Panc1 (cell line): Measurements from ENCODE around the gene ZCCHC24.

Source experiments
- REST ChIP-seq, 2 experiments: IDR thresholded peaks; 2 replicates each; pipeline ENCODE4 v1.6.1; 2011 to 2012; ENCODE audit warnings: low read depth in 2 of 2, control low read depth in 1 of 2, low read length in 1 of 2, mild to moderate bottlenecking in 1 of 2, moderate library complexity in 1 of 2; ENCODE audit not compliant: insufficient read depth in 1 of 2
- TCF7L2 ChIP-seq: IDR thresholded peaks from 2 replicates; pipeline ENCODE4 v1.6.1; 2011; ENCODE audit warnings: mild to moderate bottlenecking, low read depth, low read length, inconsistent platforms

- no peak for TF ChIP-seq TCF7L2
- TF ChIP-seq REST (IDR thresholded peaks at IDR 0.05; ENCODE audit: insufficient read depth in 1 of 2, low read depth in 2 of 2, low read length in 1 of 2) = no peak
Observed at GRCh38 chr10:79354615-79355014, 90.8 kb downstream of the ZCCHC24 start.
